ENCODE data around the gene GNAS.
"Not testable (repeated sequence)": the region's sequence is repeated elsewhere in the genome, so short reads cannot be mapped to it uniquely, and the experiment has no call there.

The GNAS gene

GRCh38 chr20:58828136-58828535 is 24.4 kb upstream of the GNAS start:
- Histone ChIP-seq H3K9me2 (replicated peaks; ENCODE audit: control insufficient read depth, low read length) (no peaks in the 10 kb centered on the region), H3K4me2 (ENCODE audit: low read length) (no peak overlapping the region), H3K4me3 (ENCODE audit: low read length) (no peak overlapping the region), H3K4me1 (ENCODE audit: control insufficient read depth, low read length) (no peaks in the 10 kb centered on the region), H3K9me3 (ENCODE audit: control insufficient read depth, insufficient read depth, low read length) (0 out of 2 replicates have a peak, but pooled peaks cover 5% of the 10 kb centered on the region), H4K20me1 (ENCODE audit: control insufficient read depth, insufficient read depth, low read depth, low read length) (no peaks in the 10 kb centered on the region), H3K79me2 (ENCODE audit: control insufficient read depth, low read length) (peaks cover 38% of the 10 kb centered on the region), H3F3A (ENCODE audit: control insufficient read depth, insufficient read depth) (no peaks in the 10 kb centered on the region; the same call in 1 of the 2 replicates), H3K27me3 (ENCODE audit: control insufficient read depth, low read length) (no peaks in the 10 kb centered on the region), H3K36me3 (ENCODE audit: control insufficient read depth, low read length) (no peaks in the 10 kb centered on the region), H3K27ac (ENCODE audit: low read depth, low read length) (no peak overlapping the region)
- TF ChIP-seq, protein P1, sequence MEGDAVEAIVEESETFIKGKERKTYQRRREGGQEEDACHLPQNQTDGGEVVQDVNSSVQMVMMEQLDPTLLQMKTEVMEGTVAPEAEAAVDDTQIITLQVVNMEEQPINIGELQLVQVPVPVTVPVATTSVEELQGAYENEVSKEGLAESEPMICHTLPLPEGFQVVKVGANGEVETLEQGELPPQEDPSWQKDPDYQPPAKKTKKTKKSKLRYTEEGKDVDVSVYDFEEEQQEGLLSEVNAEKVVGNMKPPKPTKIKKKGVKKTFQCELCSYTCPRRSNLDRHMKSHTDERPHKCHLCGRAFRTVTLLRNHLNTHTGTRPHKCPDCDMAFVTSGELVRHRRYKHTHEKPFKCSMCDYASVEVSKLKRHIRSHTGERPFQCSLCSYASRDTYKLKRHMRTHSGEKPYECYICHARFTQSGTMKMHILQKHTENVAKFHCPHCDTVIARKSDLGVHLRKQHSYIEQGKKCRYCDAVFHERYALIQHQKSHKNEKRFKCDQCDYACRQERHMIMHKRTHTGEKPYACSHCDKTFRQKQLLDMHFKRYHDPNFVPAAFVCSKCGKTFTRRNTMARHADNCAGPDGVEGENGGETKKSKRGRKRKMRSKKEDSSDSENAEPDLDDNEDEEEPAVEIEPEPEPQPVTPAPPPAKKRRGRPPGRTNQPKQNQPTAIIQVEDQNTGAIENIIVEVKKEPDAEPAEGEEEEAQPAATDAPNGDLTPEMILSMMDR (IDR thresholded peaks at IDR 0.05; ENCODE audit: low read depth, low read length, poor library complexity, severe bottlenecking), result no peak
- TF ChIP-seq EZH2phosphoT487 (IDR thresholded peaks at IDR 0.05; ENCODE audit: borderline replicate concordance, low read length), result no peak

GRCh38 chr20:58828804-58829203 is 23.7 kb upstream of the GNAS start:
- H3K27me3 ChIP-seq (ENCODE audit: control insufficient read depth, low read length); H3K9me3 ChIP-seq (ENCODE audit: control insufficient read depth, insufficient read depth, low read length); H3K36me3 ChIP-seq (ENCODE audit: control insufficient read depth, low read length); H3F3A ChIP-seq (ENCODE audit: control insufficient read depth, insufficient read depth); H3K9me2 ChIP-seq (replicated peaks; ENCODE audit: control insufficient read depth, low read length); H3K27ac ChIP-seq (ENCODE audit: low read depth, low read length); H3K4me2 ChIP-seq (ENCODE audit: low read length); H3K4me3 ChIP-seq (ENCODE audit: low read length); H3K4me1 ChIP-seq (ENCODE audit: control insufficient read depth, low read length); H4K20me1 ChIP-seq (ENCODE audit: control insufficient read depth, insufficient read depth, low read depth, low read length): not testable (repeated sequence)
- peaks cover 38% of the 10 kb centered on the region for H3K79me2 ChIP-seq (ENCODE audit: control insufficient read depth, low read length)

GRCh38 chr20:58829531-58829941 is 23.0 kb upstream of the GNAS start:
- Histone ChIP-seq H3K4me1 (ENCODE audit: control insufficient read depth, low read length) (no peaks in the 10 kb centered on the region), H3K9me3 (ENCODE audit: control insufficient read depth, insufficient read depth, low read length) (0 out of 2 replicates have a peak, but pooled peaks cover 5% of the 10 kb centered on the region), H3K4me2 (ENCODE audit: low read length) (no peak overlapping the region), H3K9me2 (replicated peaks; ENCODE audit: control insufficient read depth, low read length) (no peaks in the 10 kb centered on the region), H3K36me3 (ENCODE audit: control insufficient read depth, low read length) (peaks cover 6% of the 10 kb centered on the region), H4K20me1 (ENCODE audit: control insufficient read depth, insufficient read depth, low read depth, low read length) (no peaks in the 10 kb centered on the region), H3K4me3 (ENCODE audit: low read length) (no peak overlapping the region), H3K27ac (ENCODE audit: low read depth, low read length) (no peak overlapping the region), H3F3A (ENCODE audit: control insufficient read depth, insufficient read depth) (no peaks in the 10 kb centered on the region; the same call in 1 of the 2 replicates), H3K27me3 (ENCODE audit: control insufficient read depth, low read length) (no peaks in the 10 kb centered on the region), H3K79me2 (ENCODE audit: control insufficient read depth, low read length) (peaks cover 43% of the 10 kb centered on the region)
- no peak for TF ChIP-seq EZH2phosphoT487 (IDR thresholded peaks at IDR 0.05; ENCODE audit: borderline replicate concordance, low read length)
- TF ChIP-seq, protein P1 (IDR thresholded peaks at IDR 0.05; ENCODE audit: low read depth, low read length, poor library complexity, severe bottlenecking), result no peak

DNA sequence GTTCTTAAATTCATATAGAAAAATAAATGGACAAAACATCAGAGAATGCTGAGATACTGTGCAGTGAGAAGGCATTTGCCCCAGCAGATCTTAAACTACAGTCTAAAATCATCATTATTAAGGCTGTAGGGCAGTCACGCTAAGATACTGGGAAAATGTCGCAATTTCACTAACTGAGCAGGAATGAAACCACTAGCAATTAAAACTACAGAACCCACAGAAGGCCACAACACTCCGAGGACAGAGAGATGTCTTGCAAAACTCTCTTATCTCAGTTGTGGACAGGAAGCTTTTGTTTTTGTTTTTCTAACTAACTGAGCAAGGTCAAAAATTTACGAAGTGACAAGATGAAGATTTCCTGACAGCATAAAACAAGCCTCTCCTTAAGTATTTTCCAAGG is 20.1 kb upstream of the GNAS start:
- TF ChIP-seq, protein P1 (IDR thresholded peaks at IDR 0.05; ENCODE audit: low read depth, low read length, poor library complexity, severe bottlenecking), result no peak
- TF ChIP-seq EZH2phosphoT487 (IDR thresholded peaks at IDR 0.05; ENCODE audit: borderline replicate concordance, low read length), result no peak
- no peaks in the 10 kb centered on the region for H3K27me3 ChIP-seq (ENCODE audit: control insufficient read depth, low read length)
- H3K4me2 ChIP-seq (ENCODE audit: low read length), result no peak overlapping the region
- H3K36me3 ChIP-seq (ENCODE audit: control insufficient read depth, low read length), result peaks cover 6% of the 10 kb centered on the region
- H3K4me1 ChIP-seq (ENCODE audit: control insufficient read depth, low read length), result no peaks in the 10 kb centered on the region
- no peak overlapping the region for H3K4me3 ChIP-seq (ENCODE audit: low read length)
- H3F3A ChIP-seq (ENCODE audit: control insufficient read depth, insufficient read depth), result no peaks in the 10 kb centered on the region; the same call in 1 of the 2 replicates
- no peaks in the 10 kb centered on the region for H3K9me2 ChIP-seq (replicated peaks; ENCODE audit: control insufficient read depth, low read length)
- H3K79me2 ChIP-seq (ENCODE audit: control insufficient read depth, low read length), result peaks cover 48% of the 10 kb centered on the region
- H3K9me3 ChIP-seq (ENCODE audit: control insufficient read depth, insufficient read depth, low read length), result 0 out of 2 replicates have a peak, but pooled peaks cover 5% of the 10 kb centered on the region
- no peak overlapping the region for H3K27ac ChIP-seq (ENCODE audit: low read depth, low read length)
- H4K20me1 ChIP-seq (ENCODE audit: control insufficient read depth, insufficient read depth, low read depth, low read length), result no peaks in the 10 kb centered on the region; the same call in 1 of the 2 replicates

All from DOHH2 (cell line).